ENCODE data around the gene FARP1.

The FARP1 gene

DNA sequence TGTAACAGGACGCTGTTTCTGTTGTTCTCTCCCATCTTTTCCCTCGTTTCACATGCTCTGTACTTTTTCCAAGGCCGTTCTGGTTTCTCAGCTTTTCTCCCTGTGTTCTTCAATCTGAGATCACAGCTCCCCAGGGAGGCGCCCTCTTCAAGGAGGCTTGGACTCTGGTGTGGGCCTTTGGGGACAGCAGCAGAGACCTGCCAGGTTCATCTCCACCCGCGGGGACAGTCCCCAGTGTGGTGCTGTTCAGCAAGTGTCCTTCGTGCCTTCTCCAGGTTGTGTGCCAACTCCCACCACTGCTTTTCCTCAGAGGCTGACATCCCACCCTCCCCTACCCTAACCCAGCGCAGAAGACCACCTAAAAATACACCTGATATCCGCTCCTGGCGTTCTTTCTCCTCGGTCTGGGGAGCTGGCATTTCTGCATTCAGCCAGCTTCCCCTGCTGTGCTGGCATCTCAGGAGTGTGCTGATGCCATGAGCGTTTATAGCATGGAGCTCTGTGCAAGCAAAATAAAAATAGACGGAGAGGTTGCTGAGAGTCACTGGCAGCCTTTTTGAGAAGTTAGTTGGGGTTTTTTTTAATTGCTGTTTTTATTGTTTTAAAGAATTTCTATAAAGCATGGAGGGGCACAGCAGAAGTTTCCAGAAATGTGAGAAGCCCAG is 284.6 kb downstream of the FARP1 start:
- no peak for DNase-seq (ENCODE audit: low read depth)

DNA sequence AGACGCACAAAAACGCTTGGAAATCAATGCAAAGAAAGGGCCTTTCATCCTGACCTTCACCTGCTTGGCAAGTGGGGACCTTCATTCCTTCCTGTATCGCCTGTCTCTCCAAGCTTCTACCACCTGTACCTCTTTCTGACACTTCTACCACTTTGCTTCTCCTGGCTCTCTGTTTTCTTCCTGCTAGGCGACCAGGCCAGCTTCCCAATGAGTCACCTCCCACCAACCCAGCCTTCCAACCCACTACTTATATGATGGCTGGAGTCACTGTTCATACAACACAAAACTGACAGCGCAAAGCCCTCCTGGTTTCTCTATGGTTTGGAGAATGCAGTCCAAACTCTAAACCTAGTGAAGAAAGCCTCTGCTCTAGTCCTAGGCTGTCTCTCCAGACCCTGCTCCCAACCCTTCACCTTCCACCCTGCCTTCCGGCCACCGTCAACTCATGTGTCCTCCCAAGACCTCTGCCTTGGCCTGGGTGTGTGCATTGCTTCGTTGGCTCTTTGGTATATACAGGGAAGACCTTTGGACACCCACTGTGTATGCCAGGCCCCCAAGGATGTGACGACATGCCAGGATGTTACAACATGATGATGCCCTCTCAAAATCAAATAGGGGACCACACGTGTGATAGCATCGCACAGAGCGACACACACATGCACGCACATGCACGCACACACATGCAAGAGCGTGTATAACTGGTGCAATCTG is 285.5 kb downstream of the FARP1 start:
- DNase-seq (ENCODE audit: low read depth) = no peak

DNA sequence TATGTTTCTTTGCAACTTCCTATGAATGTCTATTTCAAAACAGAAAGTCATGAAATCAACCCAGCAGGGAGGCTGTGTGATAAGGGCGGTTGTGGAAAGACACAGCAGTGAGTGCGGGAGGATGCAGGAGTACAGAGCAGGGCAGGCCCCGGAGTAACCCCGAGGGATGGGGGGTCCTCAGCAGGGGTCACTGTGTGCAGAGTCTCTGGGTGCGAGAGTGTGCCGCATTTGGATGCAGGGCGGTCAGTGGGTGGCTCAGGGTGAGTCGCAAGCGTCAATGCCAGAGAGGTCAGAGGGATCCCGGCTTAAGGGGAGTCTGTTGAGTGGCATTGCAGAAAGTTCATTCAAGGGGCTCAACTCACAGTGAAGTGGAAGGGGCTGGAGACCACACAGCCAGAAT is 286.2 kb downstream of the FARP1 start:
- DNase-seq (ENCODE audit: low read depth) = no peak

DNA sequence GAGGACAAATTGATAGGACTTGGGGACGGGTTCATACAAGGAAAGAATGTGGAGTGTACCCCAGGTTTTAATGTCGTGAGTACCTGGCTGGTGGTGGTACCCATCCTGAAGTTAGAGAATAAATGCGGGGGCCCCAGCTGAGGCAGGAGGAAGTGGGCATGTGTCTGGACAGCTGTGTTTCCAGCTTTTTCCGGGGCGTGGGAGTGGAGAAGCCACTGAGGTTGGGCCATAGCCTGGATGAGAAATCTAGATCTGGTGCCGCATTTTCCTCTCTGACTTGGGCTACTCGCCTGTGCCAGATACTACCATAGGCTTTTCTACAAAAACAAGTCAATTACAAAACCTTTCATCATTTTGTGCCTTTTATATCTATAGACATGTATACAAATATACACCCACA is 286.6 kb downstream of the FARP1 start:
- DNase-seq (ENCODE audit: low read depth) = no peak

DNA sequence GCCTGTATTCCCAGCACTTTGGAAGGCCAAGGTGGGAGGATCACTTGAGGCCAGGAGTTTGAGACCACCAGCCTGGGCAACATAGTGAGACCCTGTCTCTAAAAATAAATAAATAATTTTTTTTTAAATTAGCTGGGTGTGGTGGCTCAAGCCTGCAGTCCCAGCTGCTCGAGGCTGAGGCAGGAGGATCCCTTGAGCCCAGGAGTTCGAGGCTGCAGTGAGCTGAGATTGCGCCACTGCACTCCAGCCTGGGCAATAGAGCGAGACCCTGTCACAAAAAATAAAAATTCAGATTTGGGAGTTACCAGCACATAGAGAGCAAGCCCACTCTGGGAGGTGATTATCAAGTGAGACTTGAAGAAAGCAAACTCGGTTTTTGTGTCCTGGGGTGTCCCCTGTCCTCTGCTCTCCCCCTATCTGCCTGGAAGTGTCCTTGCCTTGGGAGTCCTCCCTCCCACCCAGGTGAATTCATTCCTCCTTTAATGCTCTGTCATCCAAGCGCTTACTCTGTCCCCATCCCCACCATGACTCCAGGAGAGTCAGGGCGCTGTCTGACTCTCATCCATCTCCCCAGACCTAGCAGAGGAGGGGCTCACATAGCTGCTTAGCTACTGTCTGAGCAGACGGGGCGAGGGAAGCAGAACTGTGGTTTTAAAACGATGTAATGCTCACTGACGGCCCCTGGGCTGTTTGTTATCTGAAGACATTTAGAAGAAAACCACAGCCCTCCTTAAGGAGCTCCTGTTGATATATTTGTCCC is 287.3 kb downstream of the FARP1 start:
- DNase-seq (ENCODE audit: low read depth) = no peak

DNA sequence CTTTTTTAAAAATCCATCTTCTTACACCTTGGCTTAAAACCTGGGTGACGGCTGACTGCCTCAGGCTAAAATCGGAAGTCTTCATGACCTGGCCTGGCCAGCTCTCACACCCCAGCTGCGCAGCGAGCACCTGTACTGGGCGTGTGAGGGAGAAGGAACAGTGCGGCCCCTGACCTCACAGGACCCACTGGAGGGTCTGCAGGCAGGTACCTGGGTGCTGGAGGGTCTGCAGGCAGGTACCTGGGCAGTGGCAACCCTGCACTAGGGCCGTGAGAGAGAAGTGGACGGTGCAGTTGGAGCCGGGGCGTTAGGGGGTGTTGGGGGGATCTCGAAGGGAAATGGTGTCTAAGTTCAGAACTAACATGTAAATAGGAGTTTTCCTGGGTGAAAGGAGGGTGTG is 289.7 kb downstream of the FARP1 start:
- no peak for DNase-seq (ENCODE audit: low read depth)

DNA sequence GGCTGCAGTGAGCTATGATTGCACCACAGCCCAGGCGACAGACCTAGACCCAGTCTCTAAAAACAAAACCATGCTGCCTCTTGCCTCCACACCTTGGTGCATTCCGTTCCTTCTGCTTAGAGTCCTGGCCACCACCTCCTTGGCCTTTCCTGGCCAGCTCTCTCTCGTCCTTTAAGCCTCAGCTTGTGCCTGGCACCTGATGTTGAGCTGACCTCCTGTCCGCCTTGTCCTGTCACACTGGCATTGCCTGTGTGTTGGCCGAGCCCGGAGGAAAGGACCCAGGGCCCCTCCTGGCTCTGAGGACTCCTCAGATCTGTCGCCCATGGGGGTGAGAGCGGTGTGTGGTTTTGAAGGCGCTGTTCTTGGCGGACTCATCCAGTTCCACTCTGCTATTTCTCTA is 290.8 kb downstream of the FARP1 start:
- no peak for DNase-seq (ENCODE audit: low read depth)

DNA sequence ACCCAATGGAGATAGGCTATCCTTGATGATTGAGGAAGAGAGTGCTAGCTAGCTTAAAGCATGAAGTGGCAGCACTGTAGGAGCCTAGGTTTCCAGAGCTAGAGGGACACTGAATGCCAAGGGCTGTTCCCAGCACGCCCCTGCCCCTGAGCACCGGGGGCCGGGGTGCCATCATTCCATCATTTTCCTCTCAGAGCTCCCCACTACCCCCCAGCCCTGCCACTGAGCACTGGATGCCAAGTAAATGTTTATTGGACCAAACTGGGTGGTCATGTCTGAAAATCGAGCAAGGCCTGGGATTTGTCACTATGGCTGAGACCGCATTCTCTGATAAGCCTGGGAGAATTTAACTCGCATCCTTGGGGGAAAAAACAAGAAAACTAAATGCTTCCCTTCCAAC is 291.2 kb downstream of the FARP1 start:
- no peak for DNase-seq (ENCODE audit: low read depth)

DNA sequence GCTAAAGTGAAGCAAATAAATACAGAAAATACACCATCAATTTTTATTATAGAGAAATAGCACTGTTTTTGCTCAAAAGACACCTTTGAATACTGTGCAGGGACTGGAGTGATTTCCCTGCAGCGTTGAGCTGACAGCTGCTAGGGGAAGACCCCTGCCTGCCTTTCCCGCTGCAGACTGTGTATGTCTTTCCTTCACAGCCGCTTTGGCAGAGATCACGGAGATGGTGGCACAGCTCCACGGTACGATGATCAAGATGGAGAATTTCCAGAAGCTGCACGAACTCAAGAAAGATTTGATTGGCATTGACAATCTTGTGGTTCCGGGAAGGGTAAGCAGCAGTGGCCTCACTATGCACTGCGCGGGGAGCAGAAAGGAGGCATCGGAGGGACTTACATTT is 292.5 kb downstream of the FARP1 start:
- DNase-seq (ENCODE audit: low read depth) = no peak

DNA sequence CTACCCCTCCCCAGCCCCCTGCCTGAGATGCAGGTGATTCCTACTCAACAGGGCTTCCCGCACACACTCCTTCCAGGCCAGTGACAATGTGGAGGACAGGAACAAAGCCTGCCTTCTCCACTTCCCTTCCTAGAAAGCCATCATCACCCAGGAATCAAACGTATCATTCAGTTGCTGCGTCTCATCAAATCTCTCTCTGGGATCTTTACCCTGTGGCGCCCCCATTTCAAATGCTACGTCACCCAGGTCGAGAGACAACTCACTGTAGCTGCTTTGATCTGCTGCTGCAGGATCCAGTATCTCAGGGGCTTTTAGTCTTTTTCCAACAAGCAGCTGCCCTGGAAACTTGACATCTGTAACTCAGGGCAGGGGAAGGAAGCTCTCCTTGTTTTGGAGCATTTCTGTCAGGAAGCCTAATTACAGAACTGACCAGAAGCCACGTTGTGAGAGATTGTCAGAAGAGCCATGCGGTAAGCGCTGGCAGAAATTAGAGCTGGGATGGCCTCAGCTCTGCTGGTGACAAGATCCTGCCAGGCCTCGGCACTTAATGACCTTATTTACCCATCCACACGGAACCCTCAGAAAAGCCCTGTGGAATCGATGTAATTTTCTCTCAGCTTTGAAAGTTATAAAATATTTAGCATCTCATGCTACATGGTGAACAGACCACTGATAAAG is 293.5 kb downstream of the FARP1 start:
- DNase-seq (ENCODE audit: low read depth) = no peak

DNA sequence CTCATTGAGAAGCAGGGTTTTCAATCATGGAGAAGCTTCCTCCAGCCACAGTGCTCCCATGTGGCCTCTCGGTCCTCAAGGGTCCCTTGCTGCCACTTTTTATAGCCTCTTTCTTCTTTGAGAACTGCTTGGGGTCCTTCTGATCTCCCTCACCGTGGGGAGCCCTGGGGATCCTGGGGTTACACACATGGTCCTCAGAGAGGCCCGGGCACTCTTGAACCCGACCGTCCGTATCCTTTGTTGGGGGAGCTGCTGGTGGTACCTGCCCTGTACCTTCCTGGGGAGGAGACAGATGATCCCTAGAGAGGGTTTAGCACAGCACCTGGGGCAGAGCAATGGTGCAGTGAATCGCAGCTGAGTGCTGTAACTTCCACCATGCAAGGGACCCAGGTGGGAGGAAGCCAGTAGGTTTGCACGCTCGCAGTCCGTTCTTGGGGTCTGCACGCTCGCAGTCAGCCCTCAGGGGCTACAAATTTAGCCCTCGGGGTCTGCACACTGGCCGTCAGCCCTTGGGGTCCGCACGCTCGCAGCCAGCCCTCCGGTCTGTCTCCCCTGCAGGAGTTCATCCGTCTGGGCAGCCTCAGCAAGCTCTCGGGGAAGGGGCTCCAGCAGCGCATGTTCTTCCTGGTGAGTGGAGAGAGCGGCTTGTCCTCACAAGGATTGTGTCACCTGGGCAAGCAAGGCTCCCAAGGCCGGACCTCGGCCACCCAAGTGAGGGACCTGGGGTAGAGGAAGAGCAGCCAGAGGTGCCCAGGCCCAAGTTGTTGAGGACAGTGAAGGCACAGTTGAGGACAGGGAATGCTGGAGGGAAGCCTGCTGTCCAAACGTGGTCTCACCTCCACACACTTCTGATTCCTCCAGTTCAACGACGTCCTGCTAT is 295.6 kb downstream of the FARP1 start:
- DNase-seq (ENCODE audit: low read depth) = no peak

DNA sequence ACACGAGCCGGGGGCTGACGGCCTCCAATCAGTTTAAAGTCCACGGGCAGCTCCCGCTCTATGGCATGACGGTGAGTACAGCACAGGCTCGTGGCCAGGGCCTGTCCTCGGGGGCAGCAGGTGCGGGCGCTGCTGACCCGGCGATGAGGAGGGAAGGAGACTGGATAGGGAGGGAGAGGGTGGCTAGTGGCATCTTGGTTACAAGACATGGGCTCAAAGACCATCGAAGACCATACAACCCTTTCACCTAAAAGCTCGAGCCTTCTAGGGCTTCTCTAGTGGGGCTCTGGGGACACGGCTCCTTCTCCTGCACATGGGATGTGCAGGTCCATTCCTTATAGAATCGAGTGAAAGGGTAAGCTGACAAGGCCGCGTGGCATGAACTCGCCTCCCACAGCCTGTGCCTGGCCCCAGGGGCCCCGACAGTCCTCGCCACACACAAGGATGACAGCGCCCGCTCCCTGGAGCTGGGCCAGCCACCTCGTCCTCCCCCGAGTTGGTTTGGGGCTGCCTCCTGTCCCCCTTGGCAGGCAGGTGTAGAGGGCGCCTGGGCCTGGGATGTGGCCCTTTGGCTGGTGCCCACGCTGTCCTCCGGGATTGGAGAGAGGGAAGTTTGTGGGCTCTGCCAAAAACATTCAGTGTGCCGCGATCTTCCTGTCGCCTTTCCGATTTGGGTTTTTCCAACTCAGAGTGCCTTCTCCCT is 296.4 kb downstream of the FARP1 start:
- no peak for DNase-seq (ENCODE audit: low read depth)

DNA sequence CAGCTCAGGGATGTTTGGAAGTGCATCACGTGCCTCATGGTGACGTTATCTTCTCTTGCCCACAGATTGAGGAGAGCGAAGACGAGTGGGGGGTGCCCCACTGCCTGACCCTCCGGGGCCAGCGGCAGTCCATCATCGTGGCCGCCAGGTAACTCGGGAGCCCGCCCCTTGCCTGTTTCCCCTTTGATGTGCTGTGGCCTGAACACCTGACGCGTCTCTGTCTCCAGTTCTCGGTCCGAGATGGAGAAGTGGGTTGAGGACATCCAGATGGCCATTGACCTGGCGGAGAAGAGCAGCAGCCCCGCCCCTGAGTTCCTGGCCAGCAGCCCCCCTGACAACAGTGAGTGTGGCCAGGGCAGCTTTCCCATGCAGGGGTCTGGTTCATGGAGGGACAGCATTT is 297.0 kb downstream of the FARP1 start:
- no peak for DNase-seq (ENCODE audit: low read depth)

DNA sequence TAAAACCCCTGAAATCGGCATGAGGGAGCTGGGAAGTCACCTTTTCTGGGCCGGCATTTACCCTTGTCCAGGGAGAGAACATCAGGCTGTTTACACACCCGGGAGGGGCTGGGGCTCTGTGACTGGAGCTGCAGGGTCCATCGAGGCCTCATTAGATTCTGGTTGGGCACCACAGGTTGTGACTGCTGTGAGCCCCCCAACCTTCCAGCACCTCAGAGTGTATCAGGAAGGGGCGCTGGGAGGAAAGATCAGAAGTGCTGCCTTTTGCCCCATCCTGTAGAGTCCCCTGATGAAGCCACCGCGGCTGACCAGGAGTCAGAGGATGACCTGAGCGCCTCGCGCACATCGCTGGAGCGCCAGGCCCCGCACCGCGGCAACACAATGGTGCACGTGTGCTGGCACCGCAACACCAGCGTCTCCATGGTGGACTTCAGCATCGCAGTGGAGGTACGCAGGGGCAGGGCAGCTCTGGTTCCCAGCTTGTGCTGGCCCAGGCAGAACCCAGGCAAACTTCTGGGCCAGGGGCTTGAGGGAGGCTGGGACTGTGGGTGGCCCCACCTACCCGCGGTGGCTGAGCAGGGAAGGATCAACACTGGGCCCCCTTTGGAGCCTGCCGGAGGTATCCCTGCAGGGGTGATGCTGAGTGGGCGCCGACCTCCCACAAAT is 297.6 kb downstream of the FARP1 start:
- no peak for DNase-seq (ENCODE audit: low read depth)

DNA sequence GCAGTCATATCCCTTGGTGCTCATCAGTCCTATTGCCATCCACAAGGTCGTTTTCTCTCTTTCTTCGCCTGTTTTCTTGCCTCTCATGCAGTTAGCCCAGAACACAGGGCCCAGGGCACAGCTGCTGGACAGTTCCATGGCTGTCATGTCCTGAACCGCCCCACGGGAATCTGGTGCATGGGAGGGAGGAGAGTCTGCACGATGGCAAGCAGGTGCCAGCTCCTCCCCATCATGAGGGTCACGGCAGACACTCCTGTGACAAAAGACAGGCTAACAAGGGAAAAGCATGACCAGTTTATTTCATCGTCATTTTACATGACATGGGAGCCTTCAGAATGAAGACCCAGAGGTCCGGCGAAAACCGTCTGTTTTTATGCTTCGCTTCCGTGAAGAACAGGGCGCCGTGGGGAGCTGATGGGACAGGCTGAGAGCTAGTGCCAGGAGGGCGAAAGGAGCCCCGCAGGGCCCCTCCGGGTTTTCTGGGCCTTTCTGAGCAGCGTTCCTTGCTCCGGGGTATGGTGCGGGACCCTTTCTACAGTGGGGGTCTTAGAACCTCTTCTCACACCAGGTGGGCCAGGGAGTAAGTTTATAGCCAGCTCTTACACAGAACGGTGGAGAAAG is 298.3 kb downstream of the FARP1 start:
- DNase-seq (ENCODE audit: low read depth) = no peak

DNA sequence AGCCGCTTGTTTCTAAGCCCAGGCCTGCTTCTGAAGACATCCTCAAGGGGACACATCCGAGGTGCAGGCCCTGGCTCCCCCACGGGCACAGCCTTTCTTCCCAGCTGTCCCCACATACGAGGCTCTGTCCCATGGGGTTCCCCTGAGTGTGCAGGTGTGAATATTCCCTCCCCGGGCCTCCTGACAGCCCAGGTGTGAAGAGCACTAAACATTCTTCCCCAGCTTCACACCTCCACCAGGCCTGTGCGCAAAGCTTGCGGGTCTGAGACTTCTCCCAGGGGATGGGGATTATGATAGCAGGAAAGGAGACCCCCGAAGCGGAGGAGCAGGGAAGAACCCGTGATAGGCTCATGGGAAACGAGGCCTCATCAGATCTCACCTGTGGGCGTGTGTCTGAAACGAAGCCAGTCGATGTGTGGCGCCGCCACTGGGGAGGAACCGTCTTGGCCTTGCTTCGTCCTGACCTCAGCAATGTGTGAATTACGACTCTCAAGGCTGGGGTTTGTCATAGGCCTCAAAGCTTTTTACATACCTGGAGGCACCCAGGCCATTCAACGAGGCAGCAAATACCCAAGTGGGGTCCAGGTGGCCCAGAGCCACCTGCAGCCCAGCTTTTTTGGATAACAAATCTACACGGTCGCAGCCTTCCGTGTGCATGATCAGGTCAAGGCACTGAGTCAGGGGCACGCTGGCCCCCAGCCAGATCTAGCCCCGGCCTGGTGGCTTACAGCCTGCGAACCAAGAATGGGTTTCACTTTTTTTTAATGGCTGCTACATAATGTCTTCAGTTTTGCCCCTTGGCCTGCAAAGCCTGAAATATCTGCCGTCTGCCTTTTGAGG is 299.7 kb downstream of the FARP1 start:
- no peak for DNase-seq (ENCODE audit: low read depth)

DNA sequence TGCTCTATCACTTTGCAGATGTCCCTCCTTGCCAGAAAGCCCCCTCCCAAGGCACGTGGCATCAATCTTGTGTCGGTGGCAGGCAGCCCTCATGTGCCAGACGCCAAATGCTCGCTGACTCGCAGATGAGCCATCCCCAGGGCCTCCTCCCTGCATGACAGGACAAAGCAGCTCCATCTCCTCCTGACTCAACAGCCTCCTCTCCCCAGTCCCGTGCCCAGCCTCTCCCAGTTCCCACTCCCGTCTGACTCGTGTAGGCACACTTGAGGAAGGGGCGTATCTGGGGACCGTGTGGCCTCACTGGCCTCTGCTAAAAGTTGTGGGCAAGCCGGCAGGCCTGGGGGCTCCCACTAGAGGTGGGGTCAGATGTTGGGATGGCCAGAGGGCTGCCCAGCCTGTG is 300.4 kb downstream of the FARP1 start:
- no peak for DNase-seq (ENCODE audit: low read depth)

DNA sequence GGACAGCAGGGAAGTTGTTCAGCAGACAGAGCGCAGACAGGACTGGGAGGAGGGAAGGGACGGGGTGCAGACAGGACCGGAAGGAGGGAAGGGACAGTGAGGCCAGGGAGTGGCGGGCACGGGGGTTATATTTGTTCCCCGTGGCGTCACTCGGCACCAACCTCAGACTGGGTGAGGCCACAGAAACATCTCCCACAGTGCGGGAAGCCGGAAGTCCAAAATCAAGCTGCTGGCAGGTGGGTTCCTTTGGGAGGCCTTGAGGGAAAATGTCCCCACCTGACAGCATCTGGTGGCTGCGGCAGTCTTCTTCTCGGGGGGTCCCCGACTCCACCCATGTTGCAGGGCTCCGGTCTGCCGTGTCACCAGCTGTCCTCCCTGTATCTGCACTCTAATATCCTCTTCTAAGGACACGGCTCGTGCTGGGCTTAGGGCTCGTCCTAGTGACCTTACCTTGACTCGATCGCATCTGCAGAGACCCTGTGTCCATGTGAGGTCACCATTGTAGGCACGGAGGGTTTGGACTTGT is 301.0 kb downstream of the FARP1 start:
- DNase-seq (ENCODE audit: low read depth) = no peak

DNA sequence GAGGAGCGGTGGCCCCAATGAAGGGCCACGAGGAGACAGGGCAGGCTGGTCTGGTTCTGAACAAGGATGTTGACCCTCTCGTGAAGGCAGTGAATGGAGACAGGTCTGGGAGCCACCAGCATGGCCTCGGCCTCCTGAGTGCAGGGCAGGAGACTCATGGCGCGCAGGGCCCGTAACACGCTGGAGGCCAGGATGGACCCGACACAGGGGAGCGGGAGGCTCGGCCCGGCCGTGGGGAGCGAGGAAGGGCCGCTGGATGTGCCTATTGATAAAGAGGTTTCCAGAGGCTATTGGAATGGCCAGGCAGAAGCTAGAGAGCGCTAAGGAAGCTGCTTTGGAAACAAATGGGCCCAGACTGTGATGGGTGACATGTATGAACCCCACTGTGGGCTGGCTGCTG is 301.5 kb downstream of the FARP1 start:
- DNase-seq (ENCODE audit: low read depth) = no peak
